Bronchial epithelial cell (primary cell): Measurements from ENCODE around the gene AANAT. TPM values are rescaled to one million over a fixed set of nuclear protein-coding genes. Genes with fewer than 3 reads are reported as not detected.
A peak's percentile ranks its signal among the peaks of the same experiment; 100 is the strongest.

Experiments used
- DNase-seq: peaks from one replicate; pipeline ENCODE4 v3.0.0-alpha.2; 2010; ENCODE audit warnings: low read depth
- FAIRE-seq: peaks from 2 replicates; lab custom pipeline; 2011; peaks lifted over from hg19 to GRCh38; lab: Jason Lieb, UNC
- H3K27me3 ChIP-seq: 2 replicates; pipeline ENCODE4 v1.5.1; 2011; ENCODE audit warnings: low read length; ENCODE audit not compliant: control insufficient read depth, insufficient read depth
- H3K36me3 ChIP-seq: 2 replicates; pipeline ENCODE4 v1.5.1; 2011; ENCODE audit warnings: low read length; ENCODE audit not compliant: control insufficient read depth, insufficient read depth
- H3K4me3 ChIP-seq: 2 replicates; pipeline ENCODE4 v1.5.1; 2011; ENCODE audit warnings: mild to moderate bottlenecking, low read depth, low read length, control low read depth
- total RNA-seq: library from RNA; depleted of rRNA; stranded (reverse); fragments of >200 nt; gene quantifications from 2 replicates; pipeline ENCODE4 v1.2.1, GENCODE V29; 2014
- TF ChIP-seq, protein P1 (sequence below): IDR thresholded peaks from 2 replicates; pipeline ENCODE4 v1.5.1; 2011; ENCODE audit warnings: mild to moderate bottlenecking, moderate library complexity, low read length, control low read depth, inconsistent platforms; ENCODE audit not compliant: insufficient read depth, severe bottlenecking

The AANAT gene
- total RNA-seq, 1 donor from 2014 or later, result not detected

- DNase-seq (no peak), FAIRE-seq (peak; percentile 13)
- no peaks in the 10 kb centered on the region for H3K27me3 ChIP-seq
- TF ChIP-seq, protein P1, sequence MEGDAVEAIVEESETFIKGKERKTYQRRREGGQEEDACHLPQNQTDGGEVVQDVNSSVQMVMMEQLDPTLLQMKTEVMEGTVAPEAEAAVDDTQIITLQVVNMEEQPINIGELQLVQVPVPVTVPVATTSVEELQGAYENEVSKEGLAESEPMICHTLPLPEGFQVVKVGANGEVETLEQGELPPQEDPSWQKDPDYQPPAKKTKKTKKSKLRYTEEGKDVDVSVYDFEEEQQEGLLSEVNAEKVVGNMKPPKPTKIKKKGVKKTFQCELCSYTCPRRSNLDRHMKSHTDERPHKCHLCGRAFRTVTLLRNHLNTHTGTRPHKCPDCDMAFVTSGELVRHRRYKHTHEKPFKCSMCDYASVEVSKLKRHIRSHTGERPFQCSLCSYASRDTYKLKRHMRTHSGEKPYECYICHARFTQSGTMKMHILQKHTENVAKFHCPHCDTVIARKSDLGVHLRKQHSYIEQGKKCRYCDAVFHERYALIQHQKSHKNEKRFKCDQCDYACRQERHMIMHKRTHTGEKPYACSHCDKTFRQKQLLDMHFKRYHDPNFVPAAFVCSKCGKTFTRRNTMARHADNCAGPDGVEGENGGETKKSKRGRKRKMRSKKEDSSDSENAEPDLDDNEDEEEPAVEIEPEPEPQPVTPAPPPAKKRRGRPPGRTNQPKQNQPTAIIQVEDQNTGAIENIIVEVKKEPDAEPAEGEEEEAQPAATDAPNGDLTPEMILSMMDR, result no peak
- H3K36me3 ChIP-seq, result peaks cover 36% of the 10 kb centered on the region
- no peak overlapping the region for H3K4me3 ChIP-seq
Measured at GRCh38 chr17:76472726-76473125, 5.3 kb downstream of the AANAT start.

DNA sequence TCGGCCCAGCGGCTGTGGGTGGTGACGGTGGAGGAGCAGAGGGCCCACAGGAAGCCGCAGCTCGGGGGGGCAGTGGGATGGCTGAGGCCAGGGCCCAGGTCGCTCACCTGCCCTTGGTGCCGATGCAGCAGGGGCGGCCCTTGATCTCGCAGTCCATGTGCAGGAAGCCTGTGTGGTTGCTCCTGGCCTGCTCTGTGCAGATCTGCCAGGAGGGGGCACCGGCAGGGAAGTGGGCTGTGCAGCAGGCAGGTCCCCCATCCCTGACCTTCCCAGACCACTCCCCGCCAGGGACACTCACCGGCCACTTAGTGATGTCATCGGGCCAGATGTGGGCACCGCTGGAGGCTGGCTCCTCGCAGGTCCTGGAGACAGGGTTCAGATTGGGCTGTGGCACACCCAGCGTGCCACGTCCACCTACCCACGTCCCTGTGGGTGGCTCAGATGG, 6.2 kb downstream of the AANAT start:
- no peak overlapping the region for H3K4me3 ChIP-seq
- no peaks in the 10 kb centered on the region for H3K27me3 ChIP-seq
- FAIRE-seq, result no peak
- no peak for DNase-seq
- peaks cover 36% of the 10 kb centered on the region for H3K36me3 ChIP-seq
- TF ChIP-seq, protein P1, result peak; percentile 21

- FAIRE-seq (peak; percentile 64), DNase-seq (no peak)
- H3K4me3 ChIP-seq, result no peak overlapping the region
- no peaks in the 10 kb centered on the region for H3K27me3 ChIP-seq
- peaks cover 43% of the 10 kb centered on the region for H3K36me3 ChIP-seq
- TF ChIP-seq, protein P1, result no peak
Measured at GRCh38 chr17:76474238-76474637, 6.8 kb downstream of the AANAT start.

GRCh38 chr17:76474894-76475293, 7.5 kb downstream of the AANAT start:
- peaks cover 45% of the 10 kb centered on the region for H3K36me3 ChIP-seq
- TF ChIP-seq, protein P1, result no peak
- H3K4me3 ChIP-seq, result no peak overlapping the region
- no peak for FAIRE-seq
- DNase-seq, result no peak
- no peaks in the 10 kb centered on the region for H3K27me3 ChIP-seq

DNA sequence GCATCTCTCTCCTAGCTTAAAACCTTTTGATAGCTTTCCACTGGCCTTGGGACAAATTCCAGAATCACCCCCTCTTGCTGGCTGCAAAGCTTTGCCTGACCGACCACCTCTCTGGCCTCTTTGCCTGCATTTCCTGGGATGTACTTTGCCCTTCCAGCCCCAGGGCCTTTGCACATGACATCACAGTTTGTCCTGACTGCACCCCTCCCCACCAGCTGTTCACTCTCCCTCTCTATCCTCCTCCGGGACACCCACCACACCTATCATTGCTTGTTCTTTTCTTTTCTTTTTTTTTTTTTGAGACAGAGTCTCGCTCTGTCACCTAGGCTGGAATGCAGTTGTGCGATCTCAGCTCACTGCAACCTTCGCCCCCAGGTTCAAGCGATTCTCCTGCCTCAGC, 7.9 kb downstream of the AANAT start:
- no peaks in the 10 kb centered on the region for H3K27me3 ChIP-seq
- peaks cover 46% of the 10 kb centered on the region for H3K36me3 ChIP-seq
- DNase-seq, result no peak
- no peak overlapping the region for H3K4me3 ChIP-seq
- FAIRE-seq, result no peak
- TF ChIP-seq, protein P1, result no peak

DNA sequence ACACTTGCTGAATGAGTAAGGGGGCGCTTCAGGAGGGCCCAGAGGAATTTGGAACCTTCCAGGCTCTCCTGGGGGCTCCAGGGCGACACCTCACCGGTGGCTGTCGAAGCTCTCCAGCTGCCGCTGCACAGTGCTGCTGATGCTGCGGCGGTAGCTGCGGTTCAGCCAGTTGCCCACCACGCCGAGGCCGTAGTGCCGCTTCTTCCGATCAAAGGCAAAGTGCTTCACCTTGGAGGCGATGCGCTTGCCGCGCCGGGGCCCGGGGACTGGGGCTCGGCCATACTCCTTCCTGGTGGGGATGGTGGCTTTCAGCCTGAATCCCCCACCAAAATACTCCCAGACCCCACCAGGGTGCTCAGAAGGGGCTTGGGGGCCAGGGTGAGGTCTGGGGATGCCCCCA, 9.3 kb downstream of the AANAT start:
- FAIRE-seq (no peak), DNase-seq (no peak)
- Histone ChIP-seq H3K27me3 (no peaks in the 10 kb centered on the region), H3K36me3 (peaks cover 48% of the 10 kb centered on the region), H3K4me3 (no peak overlapping the region)
- TF ChIP-seq, protein P1, result no peak
